Ishikawa (cell line): ENCODE results near the gene SEMA5A.

Experiments used
- CEBPB ChIP-seq: IDR thresholded peaks from 2 replicates; pipeline ENCODE4 v1.6.1; 2012
- CREB1 ChIP-seq: IDR thresholded peaks from 2 replicates; pipeline ENCODE4 v1.6.1; 2012; ENCODE audit warnings: low read depth
- RAD21 ChIP-seq: IDR thresholded peaks from 2 replicates; pipeline ENCODE4 v1.6.1; 2012; ENCODE audit warnings: low read depth
- TCF12 ChIP-seq: IDR thresholded peaks from 2 replicates; pipeline ENCODE4 v1.6.1; 2012; ENCODE audit warnings: low read depth
- TEAD4 ChIP-seq: IDR thresholded peaks from 2 replicates; pipeline ENCODE4 v1.6.1; 2012
- YY1 ChIP-seq: IDR thresholded peaks from 2 replicates; pipeline ENCODE4 v1.6.1; 2012; ENCODE audit warnings: low read depth
- TF ChIP-seq, protein P1 (sequence below): IDR thresholded peaks from 2 replicates; pipeline ENCODE4 v1.6.1; 2012
- TF ChIP-seq, protein P2 (sequence below): IDR thresholded peaks from 2 replicates; pipeline ENCODE4 v1.6.1; 2012; ENCODE audit warnings: low read depth, mild to moderate bottlenecking

DNA sequence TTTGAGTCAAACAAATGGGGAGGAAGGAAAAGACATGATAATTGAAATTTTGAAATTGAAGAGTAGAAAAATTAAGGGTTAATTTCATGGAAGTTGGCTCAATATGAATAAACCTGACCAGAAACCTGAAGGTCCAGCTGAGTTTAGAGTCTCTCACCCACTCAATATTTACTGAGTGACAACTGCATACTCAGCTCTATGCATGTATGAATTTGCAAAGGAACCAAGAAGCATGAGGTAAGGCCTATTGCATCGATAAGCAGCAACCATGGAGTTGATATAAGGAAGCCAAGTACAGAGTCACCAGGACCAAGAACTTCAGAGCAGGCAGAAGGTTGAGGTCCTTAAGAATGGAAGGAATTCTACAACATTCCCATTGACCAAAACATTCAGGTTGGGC is 163.4 kb downstream of the SEMA5A start:
- TF ChIP-seq CEBPB: no peak
- no peak for TF ChIP-seq RAD21
- no peak for TF ChIP-seq TEAD4
- no peak for TF ChIP-seq YY1
- TF ChIP-seq, protein P1, sequence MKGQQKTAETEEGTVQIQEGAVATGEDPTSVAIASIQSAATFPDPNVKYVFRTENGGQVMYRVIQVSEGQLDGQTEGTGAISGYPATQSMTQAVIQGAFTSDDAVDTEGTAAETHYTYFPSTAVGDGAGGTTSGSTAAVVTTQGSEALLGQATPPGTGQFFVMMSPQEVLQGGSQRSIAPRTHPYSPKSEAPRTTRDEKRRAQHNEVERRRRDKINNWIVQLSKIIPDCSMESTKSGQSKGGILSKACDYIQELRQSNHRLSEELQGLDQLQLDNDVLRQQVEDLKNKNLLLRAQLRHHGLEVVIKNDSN: no peak
- no peak for TF ChIP-seq CREB1
- TF ChIP-seq TCF12: no peak
- TF ChIP-seq, protein P2, sequence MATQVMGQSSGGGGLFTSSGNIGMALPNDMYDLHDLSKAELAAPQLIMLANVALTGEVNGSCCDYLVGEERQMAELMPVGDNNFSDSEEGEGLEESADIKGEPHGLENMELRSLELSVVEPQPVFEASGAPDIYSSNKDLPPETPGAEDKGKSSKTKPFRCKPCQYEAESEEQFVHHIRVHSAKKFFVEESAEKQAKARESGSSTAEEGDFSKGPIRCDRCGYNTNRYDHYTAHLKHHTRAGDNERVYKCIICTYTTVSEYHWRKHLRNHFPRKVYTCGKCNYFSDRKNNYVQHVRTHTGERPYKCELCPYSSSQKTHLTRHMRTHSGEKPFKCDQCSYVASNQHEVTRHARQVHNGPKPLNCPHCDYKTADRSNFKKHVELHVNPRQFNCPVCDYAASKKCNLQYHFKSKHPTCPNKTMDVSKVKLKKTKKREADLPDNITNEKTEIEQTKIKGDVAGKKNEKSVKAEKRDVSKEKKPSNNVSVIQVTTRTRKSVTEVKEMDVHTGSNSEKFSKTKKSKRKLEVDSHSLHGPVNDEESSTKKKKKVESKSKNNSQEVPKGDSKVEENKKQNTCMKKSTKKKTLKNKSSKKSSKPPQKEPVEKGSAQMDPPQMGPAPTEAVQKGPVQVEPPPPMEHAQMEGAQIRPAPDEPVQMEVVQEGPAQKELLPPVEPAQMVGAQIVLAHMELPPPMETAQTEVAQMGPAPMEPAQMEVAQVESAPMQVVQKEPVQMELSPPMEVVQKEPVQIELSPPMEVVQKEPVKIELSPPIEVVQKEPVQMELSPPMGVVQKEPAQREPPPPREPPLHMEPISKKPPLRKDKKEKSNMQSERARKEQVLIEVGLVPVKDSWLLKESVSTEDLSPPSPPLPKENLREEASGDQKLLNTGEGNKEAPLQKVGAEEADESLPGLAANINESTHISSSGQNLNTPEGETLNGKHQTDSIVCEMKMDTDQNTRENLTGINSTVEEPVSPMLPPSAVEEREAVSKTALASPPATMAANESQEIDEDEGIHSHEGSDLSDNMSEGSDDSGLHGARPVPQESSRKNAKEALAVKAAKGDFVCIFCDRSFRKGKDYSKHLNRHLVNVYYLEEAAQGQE: no peak
